Activated B cell treated with CpG ODN at 0.5 μM for 24 hours (primary cell): ENCODE results near the gene KCNIP1. TPM values are rescaled to one million over a fixed set of nuclear protein-coding genes. Genes with fewer than 3 reads are reported as not detected.

Experiments
- ATAC-seq: fragments of 200-7000 bp; cut with Tn5 transposase; one replicate; pipeline ENCODE4 v1.10.0; 2021; ENCODE audit warnings: low read depth, mild to moderate bottlenecking, moderate library complexity
- CTCF ChIA-PET: fragments of 350-600 bp; sonication (Branson Sonifier 250); formaldehyde crosslinking; loops from one replicate; lab custom pipeline; 2021; ENCODE audit warnings: antibody characterized with exemption; lab: Charles Lee
- POLR2A ChIA-PET: fragments of 350-600 bp; sonication (Branson Sonifier 250); formaldehyde crosslinking; loops from one replicate; lab custom pipeline; 2021; ENCODE audit warnings: antibody characterized with exemption; lab: Charles Lee
- DNase-seq: peaks from one replicate; pipeline ENCODE4 v3.0.0; 2022
- H3K27ac Mint-ChIP-seq: one replicate; pipeline ENCODE4 v1.8.0; 2020; ENCODE audit warnings: mixed read lengths
- H3K27me3 Mint-ChIP-seq: one replicate; pipeline ENCODE4 v1.8.0; 2021; ENCODE audit warnings: mixed read lengths
- H3K36me3 Mint-ChIP-seq: one replicate; pipeline ENCODE4 v1.8.0; 2021; ENCODE audit warnings: low read depth, mixed read lengths
- H3K4me1 Mint-ChIP-seq: one replicate; pipeline ENCODE4 v1.8.0; 2021; ENCODE audit warnings: mixed read lengths
- H3K4me3 Mint-ChIP-seq: one replicate; pipeline ENCODE4 v1.8.0; 2020; ENCODE audit warnings: mild to moderate bottlenecking, mixed read lengths
- H3K9me3 Mint-ChIP-seq: one replicate; pipeline ENCODE4 v1.8.0; 2020; ENCODE audit warnings: mixed read lengths
- CTCF ChIP-seq: fragments of 200-600 bp; IDR thresholded peaks from one replicate; pipeline ENCODE4 v1.8.0; 2022; ENCODE audit warnings: antibody characterized with exemption, mild to moderate bottlenecking
- intact Hi-C: fragments of 100-400 bp; cut with micrococcal nuclease; formaldehyde crosslinking; loops from one replicate; pipeline ENCODE4 v1.15.1; 2024
- total RNA-seq: library from RNA; stranded (reverse); gene quantifications from 2 replicates; pipeline ENCODE4 v1.2.3, GENCODE V29; 2022

The KCNIP1 gene
- total RNA-seq, 1 donor from 2014 or later, result not detected

GRCh38 chr5:170660531-170660930, 156.7 kb downstream of the KCNIP1 start:
- POLR2A ChIA-PET, result no interaction called here
- peaks cover 14% of the 10 kb centered on the region for H3K27me3 Mint-ChIP-seq
- H3K4me1 Mint-ChIP-seq, result no peaks in the 10 kb centered on the region
- H3K9me3 Mint-ChIP-seq, result no peaks in the 10 kb centered on the region
- CTCF ChIA-PET, result no interaction called here
- TF ChIP-seq CTCF, result no peak
- intact Hi-C loops, result no loop called here
- no peaks in the 10 kb centered on the region for H3K36me3 Mint-ChIP-seq
- no peak for ATAC-seq
- H3K27ac Mint-ChIP-seq, result no peak overlapping the region
- no peak for DNase-seq
- no peak overlapping the region for H3K4me3 Mint-ChIP-seq

- CTCF ChIA-PET, result no interaction called here
- no peaks in the 10 kb centered on the region for H3K9me3 Mint-ChIP-seq
- H3K27ac Mint-ChIP-seq, result no peak overlapping the region
Observed at GRCh38 chr5:170662966-170663365, 159.1 kb downstream of the KCNIP1 start.

GRCh38 chr5:170678811-170679210, 175.0 kb downstream of the KCNIP1 start:
- Mint-ChIP-seq H3K4me3 (no peak overlapping the region), H3K27ac (no peak overlapping the region), H3K36me3 (no peaks in the 10 kb centered on the region), H3K9me3 (no peaks in the 10 kb centered on the region), H3K4me1 (no peaks in the 10 kb centered on the region), H3K27me3 (peaks cover 28% of the 10 kb centered on the region)
- POLR2A ChIA-PET, result no interaction called here
- no peak for ATAC-seq
- TF ChIP-seq CTCF, result no peak
- intact Hi-C loops, result no loop called here
- no peak for DNase-seq
- CTCF ChIA-PET, result no interaction called here

More at GRCh38 chr5:170662966-170663365, 159.1 kb downstream of the KCNIP1 start:
- DNase-seq, result no peak
- no peak for ATAC-seq
- Mint-ChIP-seq H3K4me3 (no peak overlapping the region), H3K36me3 (no peaks in the 10 kb centered on the region), H3K4me1 (no peaks in the 10 kb centered on the region), H3K27me3 (peaks cover 14% of the 10 kb centered on the region)
- intact Hi-C loops, result no loop called here
- POLR2A ChIA-PET, result no interaction called here
- no peak for TF ChIP-seq CTCF

- H3K4me3 Mint-ChIP-seq, result no peak overlapping the region
- peaks cover 38% of the 10 kb centered on the region for H3K27me3 Mint-ChIP-seq
- no peaks in the 10 kb centered on the region for H3K36me3 Mint-ChIP-seq
- no peak overlapping the region for H3K27ac Mint-ChIP-seq
- intact Hi-C loops, result no loop called here
- TF ChIP-seq CTCF, result no peak
- ChIA-PET CTCF (interaction anchor here (0.7 kb wide), 1 partner anchor 8 kb away, joined by 3 read pairs; no protein-coding TSS in a partner anchor), POLR2A (no interaction called here)
- no peaks in the 10 kb centered on the region for H3K4me1 Mint-ChIP-seq
- DNase-seq (no peak), ATAC-seq (no peak)
- no peaks in the 10 kb centered on the region for H3K9me3 Mint-ChIP-seq
Observed at GRCh38 chr5:170681013-170681433, 177.2 kb downstream of the KCNIP1 start.

- CTCF ChIA-PET, result no interaction called here
- no peaks in the 10 kb centered on the region for H3K9me3 Mint-ChIP-seq
- DNase-seq, result no peak
- TF ChIP-seq CTCF, result no peak
- no peak overlapping the region for H3K4me3 Mint-ChIP-seq
- POLR2A ChIA-PET, result no interaction called here
- H3K4me1 Mint-ChIP-seq, result no peaks in the 10 kb centered on the region
- H3K36me3 Mint-ChIP-seq, result no peaks in the 10 kb centered on the region
- intact Hi-C loops, result no loop called here
- no peak for ATAC-seq
- H3K27me3 Mint-ChIP-seq, result peaks cover 38% of the 10 kb centered on the region
- no peak overlapping the region for H3K27ac Mint-ChIP-seq
Observed at GRCh38 chr5:170691657-170692056, 187.8 kb downstream of the KCNIP1 start.
